ENCODE data around the gene MAG.

The MAG gene

DNA sequence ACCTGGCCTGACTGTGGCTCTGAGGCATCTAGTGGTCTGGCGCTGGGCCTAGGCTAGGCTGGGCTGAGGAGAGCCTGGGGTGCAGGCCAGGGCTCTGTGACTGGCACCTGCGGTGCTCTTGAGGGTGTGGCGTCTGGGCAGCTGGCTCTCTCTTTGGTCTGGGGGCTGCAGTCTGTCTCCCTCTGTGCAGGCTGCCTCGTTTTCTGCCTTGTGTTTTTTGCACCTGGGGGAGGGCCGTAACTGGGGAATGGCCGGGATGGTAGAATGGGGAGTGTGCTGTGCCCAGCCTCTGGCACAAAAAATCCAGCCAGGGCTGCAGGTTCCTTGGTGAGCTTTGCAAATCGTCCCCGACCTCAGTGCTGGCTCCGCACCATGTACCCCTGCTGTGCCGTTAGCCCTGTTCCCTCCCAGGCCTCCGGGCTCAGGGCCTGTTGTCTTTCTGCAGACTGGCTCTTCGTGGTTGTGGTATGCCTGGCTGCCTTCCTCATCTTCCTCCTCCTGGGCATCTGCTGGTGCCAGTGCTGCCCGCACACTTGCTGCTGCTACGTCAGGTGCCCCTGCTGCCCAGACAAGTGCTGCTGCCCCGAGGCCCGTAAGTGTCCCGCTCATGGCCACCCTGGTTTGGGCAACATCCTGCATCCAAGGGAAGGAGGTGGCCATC is 29.7 kb upstream of the MAG start:
- Histone ChIP-seq H4K20me1 (peaks cover 0 to 14% (median 0%) of the 10 kb centered on the region in 11 experiments; a peak in 5 of 22 replicates), H3K9ac (peak overlapping the region in 2 of 11 experiments; percentile 20 to 33; a peak in 1 of 22 replicates), H3K9me3 (replicated peaks in 1 of 11) (no peaks in the 10 kb centered on the region), H3K4me3 (no peak overlapping the region), H3K27me3 (no peaks in the 10 kb centered on the region), H3K4me1 (peaks cover 39 to 68% (median 58%) of the 10 kb centered on the region in 10 experiments), H3K4me2 (peak overlapping the region in 10 of 11 experiments; percentile 1 to 53 (median 26); a peak in 14 of 22 replicates), H3K36me3 (peaks cover 0 to 8% (median 0%) of the 10 kb centered on the region in 11 experiments; a peak in 3 of 22 replicates), H3K27ac (no peak overlapping the region)
- no peak for TF ChIP-seq Cebpa-rat (IDR thresholded peaks at IDR 0.05)

DNA sequence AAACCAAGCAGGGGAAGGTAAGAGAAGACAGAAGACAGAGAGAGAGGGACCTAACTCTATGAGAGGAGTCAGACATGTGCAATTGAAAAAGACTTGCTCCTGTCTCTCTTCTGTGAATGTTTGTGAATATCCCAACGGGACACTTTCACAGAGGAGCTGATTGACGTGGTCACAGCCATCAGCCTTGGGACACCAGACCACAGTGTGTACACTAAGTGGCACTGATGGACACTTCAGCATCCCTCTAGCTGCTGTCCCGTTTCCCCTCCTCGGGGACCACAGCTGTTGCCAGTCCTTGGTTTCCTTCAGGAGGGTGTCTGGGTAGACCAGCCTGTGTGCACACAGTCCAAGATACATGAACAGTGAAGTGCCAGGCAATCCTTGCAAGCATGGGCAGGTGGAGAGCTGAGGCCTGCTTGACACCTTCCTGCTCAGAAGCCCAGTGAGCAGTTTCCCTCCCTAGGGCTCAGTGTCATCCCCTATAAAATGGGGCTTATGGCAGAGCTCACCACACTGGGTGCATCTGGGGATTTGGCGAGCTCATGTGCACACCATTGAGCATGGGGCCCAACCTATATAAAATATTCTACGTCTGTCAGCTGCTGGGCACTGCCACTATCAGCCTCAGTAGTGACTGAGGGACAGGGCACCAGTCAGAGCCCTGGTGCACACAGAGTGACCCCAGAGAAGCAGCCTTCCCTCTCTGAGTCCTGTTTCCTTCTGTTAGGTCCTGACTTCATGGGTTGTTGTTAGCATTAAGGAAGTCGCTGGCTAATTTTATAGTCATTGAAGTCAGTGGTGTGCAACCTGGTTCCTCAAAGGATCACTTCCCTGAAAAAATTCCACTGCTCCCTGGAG is 27.5 kb upstream of the MAG start:
- Histone ChIP-seq H3K27me3 (no peaks in the 10 kb centered on the region), H3K4me1 (peaks cover 39 to 63% (median 56%) of the 10 kb centered on the region in 10 experiments), H3K27ac (peak overlapping the region in 7 of 11 experiments; percentile 3 to 94 (median 27); a peak in 12 of 22 replicates), H3K9me3 (replicated peaks in 1 of 11) (no peaks in the 10 kb centered on the region), H3K4me3 (0 out of 20 replicates have a peak overlapping the region, but pooled peaks of 1 of the 10 experiments have one; percentile 1), H3K9ac (peak overlapping the region in 9 of 11 experiments; percentile 3 to 97 (median 13); a peak in 6 of 22 replicates), H4K20me1 (peaks cover 0 to 14% (median 0%) of the 10 kb centered on the region in 11 experiments; a peak in 5 of 22 replicates), H3K4me2 (peak overlapping the region; percentile 91 to 100 (median 98)), H3K36me3 (peaks cover 0 to 8% (median 0%) of the 10 kb centered on the region in 11 experiments; a peak in 3 of 22 replicates)
- no peak for TF ChIP-seq Cebpa-rat (IDR thresholded peaks at IDR 0.05)

DNA sequence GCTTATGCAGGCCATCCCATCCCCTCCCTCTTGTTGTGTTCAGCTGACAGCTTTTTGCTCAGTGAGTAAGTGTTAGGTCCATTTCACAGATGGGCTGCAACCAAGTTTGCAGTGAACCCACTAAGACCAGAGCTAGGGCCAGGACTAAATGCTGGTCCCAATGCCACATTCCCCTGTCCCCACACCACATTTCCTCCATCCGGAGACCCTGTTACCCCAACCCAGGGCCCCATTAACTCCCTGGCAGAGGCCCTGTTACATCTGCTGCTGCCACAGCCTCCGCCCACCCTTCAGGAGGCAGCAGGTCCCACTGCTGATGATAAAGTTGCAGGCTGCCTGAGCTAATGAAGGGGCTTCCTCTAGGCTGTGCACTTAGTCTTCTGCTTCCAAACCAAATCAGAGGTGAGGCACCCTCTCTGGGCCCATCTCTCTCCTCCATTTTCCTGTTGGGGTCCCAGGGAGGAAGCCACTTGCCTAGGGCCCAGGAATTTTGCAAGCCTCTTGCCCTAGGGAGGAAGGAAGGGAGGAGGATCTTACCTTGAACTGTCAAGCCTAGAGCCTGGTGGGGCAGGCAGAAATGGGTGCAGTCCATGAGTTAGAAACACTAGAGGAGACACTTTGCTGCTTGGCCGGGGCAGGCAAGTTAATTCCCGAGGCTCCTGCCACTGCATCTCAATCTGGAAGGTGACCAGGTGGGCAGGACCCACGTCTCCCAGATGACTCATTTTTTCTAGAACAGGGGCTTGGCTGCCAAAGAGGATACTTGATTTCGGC is 26.6 kb upstream of the MAG start:
- peaks cover 0 to 14% (median 0%) of the 10 kb centered on the region in 11 experiments; a peak in 5 of 22 replicates for H4K20me1 ChIP-seq
- peak overlapping the region in 2 of 10 experiments; percentile 1 to 2; a peak in 2 of 20 replicates for H3K4me3 ChIP-seq
- peak overlapping the region in 9 of 11 experiments; percentile 2 to 94 (median 13); a peak in 10 of 22 replicates for H3K27ac ChIP-seq
- H3K9me3 ChIP-seq (replicated peaks in 1 of 11), result no peaks in the 10 kb centered on the region
- peaks cover 1 to 13% (median 3%) of the 10 kb centered on the region in 11 experiments; a peak in 21 of 22 replicates for H3K36me3 ChIP-seq
- peak overlapping the region; percentile 91 to 100 (median 98) for H3K4me2 ChIP-seq
- H3K4me1 ChIP-seq, result peaks cover 45 to 70% (median 63%) of the 10 kb centered on the region in 10 experiments
- TF ChIP-seq Cebpa-rat (IDR thresholded peaks at IDR 0.05), result no peak
- peak overlapping the region in 10 of 11 experiments; percentile 11 to 98 (median 93); a peak in 13 of 22 replicates for H3K9ac ChIP-seq
- H3K27me3 ChIP-seq, result no peaks in the 10 kb centered on the region

DNA sequence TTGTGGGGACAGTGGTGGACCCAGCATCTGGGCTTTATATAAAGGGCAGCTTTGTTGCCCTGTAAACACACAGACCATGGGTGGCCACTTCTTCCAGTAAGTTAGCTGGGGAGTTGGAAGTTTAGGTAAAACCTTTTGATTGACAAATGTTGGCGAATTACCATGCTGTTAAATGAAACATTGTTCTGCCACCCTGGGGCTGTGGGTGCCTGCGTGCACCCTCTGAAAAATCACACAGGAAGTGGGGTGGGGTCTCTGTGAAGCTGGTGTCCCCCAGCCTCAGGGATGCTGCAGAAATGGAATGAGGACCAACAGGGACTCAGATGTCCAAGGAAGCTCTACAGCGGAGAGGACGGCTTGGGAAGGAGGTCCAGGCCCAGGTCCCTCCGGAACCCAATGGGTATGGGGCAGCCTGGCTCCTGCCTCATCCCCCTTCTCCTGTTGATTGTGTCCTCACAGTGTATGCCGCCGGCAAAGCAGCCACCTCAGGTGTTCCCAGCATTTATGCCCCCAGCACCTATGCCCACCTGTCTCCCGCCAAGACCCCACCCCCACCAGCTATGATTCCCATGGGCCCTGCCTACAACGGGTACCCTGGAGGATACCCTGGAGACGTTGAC is 26.0 kb upstream of the MAG start:
- H3K9me3 ChIP-seq (replicated peaks in 1 of 11), result no peaks in the 10 kb centered on the region
- H3K4me1 ChIP-seq, result peaks cover 52 to 72% (median 69%) of the 10 kb centered on the region in 10 experiments
- peaks cover 0 to 14% (median 0%) of the 10 kb centered on the region in 11 experiments; a peak in 5 of 22 replicates for H4K20me1 ChIP-seq
- peak overlapping the region; percentile 85 to 98 (median 95); a peak in 21 of 22 replicates for H3K9ac ChIP-seq
- H3K27ac ChIP-seq, result peak overlapping the region; percentile 2 to 98 (median 93); a peak in 13 of 22 replicates
- peak overlapping the region in 7 of 10 experiments; percentile 76 to 93 (median 87); a peak in 9 of 20 replicates for H3K4me3 ChIP-seq
- peaks cover 8 to 20% (median 10%) of the 10 kb centered on the region in 11 experiments for H3K36me3 ChIP-seq
- no peaks in the 10 kb centered on the region for H3K27me3 ChIP-seq
- TF ChIP-seq Cebpa-rat (IDR thresholded peaks at IDR 0.05), result no peak
- H3K4me2 ChIP-seq, result peak overlapping the region; percentile 91 to 100 (median 98)

DNA sequence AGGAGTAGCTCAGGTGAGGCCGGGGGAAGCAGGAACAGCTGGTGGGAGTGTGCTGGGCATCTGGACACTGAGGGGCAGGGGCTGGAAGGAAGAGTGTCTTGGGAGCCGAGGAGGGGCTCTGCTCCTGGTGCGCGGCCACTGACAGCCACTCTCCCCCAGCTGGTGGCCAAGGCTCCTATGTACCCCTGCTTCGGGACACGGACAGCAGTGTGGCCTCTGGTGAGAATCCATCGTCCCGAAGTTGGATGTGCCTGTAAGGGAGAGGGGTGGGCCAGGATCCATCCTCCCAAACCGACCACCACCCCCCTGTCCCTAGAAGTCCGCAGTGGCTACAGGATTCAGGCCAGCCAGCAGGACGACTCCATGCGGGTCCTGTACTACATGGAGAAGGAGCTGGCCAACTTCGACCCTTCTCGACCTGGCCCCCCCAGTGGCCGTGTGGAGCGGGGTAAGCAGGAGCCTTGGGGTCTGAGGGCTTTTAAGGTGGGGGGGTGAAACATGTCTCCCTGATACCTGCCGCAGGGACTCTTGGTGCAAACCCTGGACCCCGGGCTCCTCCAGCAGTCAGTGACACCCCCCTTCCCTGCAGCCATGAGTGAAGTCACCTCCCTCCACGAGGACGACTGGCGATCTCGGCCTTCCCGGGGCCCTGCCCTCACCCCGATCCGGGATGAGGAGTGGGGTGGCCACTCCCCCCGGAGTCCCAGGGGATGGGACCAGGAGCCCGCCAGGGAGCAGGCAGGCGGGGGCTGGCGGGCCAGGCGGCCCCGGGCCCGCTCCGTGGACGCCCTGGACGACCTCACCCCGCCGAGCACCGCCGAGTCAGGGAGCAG is 25.2 kb upstream of the MAG start:
- Histone ChIP-seq H4K20me1 (peaks cover 0 to 14% (median 0%) of the 10 kb centered on the region in 11 experiments; a peak in 6 of 22 replicates), H3K9ac (peak overlapping the region; percentile 85 to 98 (median 95)), H3K4me1 (peaks cover 59 to 72% (median 70%) of the 10 kb centered on the region in 10 experiments), H3K27me3 (no peaks in the 10 kb centered on the region), H3K36me3 (peaks cover 16 to 27% (median 17%) of the 10 kb centered on the region in 11 experiments), H3K4me3 (peak overlapping the region; percentile 76 to 93 (median 83)), H3K4me2 (peak overlapping the region; percentile 91 to 100 (median 98)), H3K27ac (peak overlapping the region; percentile 91 to 98 (median 93)), H3K9me3 (replicated peaks in 1 of 11) (no peaks in the 10 kb centered on the region)
- no peak for TF ChIP-seq Cebpa-rat (IDR thresholded peaks at IDR 0.05)

DNA sequence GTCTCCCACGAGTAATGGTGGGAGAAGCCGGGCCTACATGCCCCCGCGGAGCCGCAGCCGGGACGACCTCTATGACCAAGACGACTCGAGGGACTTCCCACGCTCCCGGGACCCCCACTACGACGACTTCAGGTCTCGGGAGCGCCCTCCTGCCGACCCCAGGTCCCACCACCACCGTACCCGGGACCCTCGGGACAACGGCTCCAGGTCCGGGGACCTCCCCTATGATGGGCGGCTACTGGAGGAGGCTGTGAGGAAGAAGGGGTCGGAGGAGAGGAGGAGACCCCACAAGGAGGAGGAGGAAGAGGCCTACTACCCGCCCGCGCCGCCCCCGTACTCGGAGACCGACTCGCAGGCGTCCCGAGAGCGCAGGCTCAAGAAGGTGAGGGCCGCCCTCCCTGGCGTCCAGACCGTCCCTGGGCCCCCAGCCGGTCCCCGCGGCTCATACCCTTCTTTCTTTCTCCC is 24.6 kb upstream of the MAG start:
- Histone ChIP-seq H3K4me1 (peaks cover 65 to 72% (median 70%) of the 10 kb centered on the region in 10 experiments), H3K27me3 (no peaks in the 10 kb centered on the region), H4K20me1 (peaks cover 0 to 14% (median 0%) of the 10 kb centered on the region in 11 experiments; a peak in 7 of 22 replicates), H3K4me2 (peak overlapping the region; percentile 91 to 100 (median 98)), H3K36me3 (peaks cover 17 to 31% (median 21%) of the 10 kb centered on the region in 11 experiments), H3K27ac (peak overlapping the region; percentile 91 to 98 (median 93)), H3K9ac (peak overlapping the region; percentile 85 to 98 (median 95)), H3K9me3 (replicated peaks in 1 of 11) (no peaks in the 10 kb centered on the region), H3K4me3 (peak overlapping the region; percentile 76 to 93 (median 83))
- no peak for TF ChIP-seq Cebpa-rat (IDR thresholded peaks at IDR 0.05)
